SK-N-SH treated with all-trans-retinoic acid at 6 μM for 48 hours (cell line): Measurements from ENCODE around the gene PTP4A2.
"Not testable (repeated sequence)": the region's sequence is repeated elsewhere in the genome, so short reads cannot be mapped to it uniquely, and the experiment has no call there.

Experiments
- ATAC-seq: fragments of 200-7000 bp; cut with Tn5 transposase; 3 replicates; pipeline ENCODE4 v1.9.1; 2020; ENCODE audit warnings: mild to moderate bottlenecking, moderate library complexity
- ARNTL ChIP-seq: fragments of 450-650 bp; formaldehyde crosslinking; IDR thresholded peaks from 2 replicates; pipeline ENCODE4 v1.5.0; 2020; ENCODE audit warnings: low read depth, mild to moderate bottlenecking, moderate library complexity, borderline replicate concordance
- BACH2 ChIP-seq: fragments of 250-450 bp; sonication (Bioruptor Pico); IDR thresholded peaks from 2 replicates; pipeline ENCODE4 v1.9.0; 2021; ENCODE audit warnings: mild to moderate bottlenecking, borderline replicate concordance
- CREB5 ChIP-seq: fragments of 250-450 bp; sonication (Bioruptor Pico); IDR thresholded peaks from 2 replicates; pipeline ENCODE4 v1.5.1; 2020; ENCODE audit warnings: low read depth, mild to moderate bottlenecking, moderate library complexity
- CSDC2 ChIP-seq: fragments of 250-450 bp; sonication (Bioruptor Pico); IDR thresholded peaks from 2 replicates; pipeline ENCODE4 v1.5.0; 2020; ENCODE audit warnings: mild to moderate bottlenecking, moderate library complexity
- CSRNP3 ChIP-seq: fragments of 250-450 bp; sonication (Bioruptor Pico); IDR thresholded peaks from 2 replicates; pipeline ENCODE4 v1.5.1; 2021; ENCODE audit warnings: mild to moderate bottlenecking, moderate library complexity
- ESRRG ChIP-seq: fragments of 250-450 bp; sonication (Bioruptor Pico); IDR thresholded peaks from 2 replicates; pipeline ENCODE4 v1.6.1; 2021; ENCODE audit warnings: mild to moderate bottlenecking
- GLIS3 ChIP-seq: fragments of 250-450 bp; sonication (Bioruptor Pico); IDR thresholded peaks from 2 replicates; pipeline ENCODE4 v1.5.0; 2020; ENCODE audit warnings: mild to moderate bottlenecking, moderate library complexity
- ISL1 ChIP-seq: fragments of 250-450 bp; sonication (Bioruptor Pico); IDR thresholded peaks from 2 replicates; pipeline ENCODE4 v2.1.2; 2022; ENCODE audit warnings: mild to moderate bottlenecking, moderate library complexity
- OSR1 ChIP-seq: fragments of 250-450 bp; sonication (Bioruptor Pico); IDR thresholded peaks from 2 replicates; pipeline ENCODE4 v1.8.0; 2022; ENCODE audit warnings: moderate library complexity, mild to moderate bottlenecking, inconsistent platforms
- PATZ1 ChIP-seq: fragments of 250-450 bp; sonication (Bioruptor Pico); IDR thresholded peaks from 2 replicates; pipeline ENCODE4 v1.8.0; 2020; ENCODE audit warnings: mild to moderate bottlenecking, moderate library complexity, borderline replicate concordance
- POU6F1 ChIP-seq: fragments of 250-450 bp; sonication (Bioruptor Pico); IDR thresholded peaks from 2 replicates; pipeline ENCODE4 v1.8.0; 2021; ENCODE audit warnings: low read depth, mild to moderate bottlenecking, moderate library complexity, borderline replicate concordance
- PPARA ChIP-seq: fragments of 250-450 bp; sonication (Bioruptor Pico); IDR thresholded peaks from 2 replicates; pipeline ENCODE4 v1.5.0; 2020; ENCODE audit warnings: mild to moderate bottlenecking, borderline replicate concordance
- RARB ChIP-seq: fragments of 250-450 bp; sonication (Bioruptor Pico); IDR thresholded peaks from 2 replicates; pipeline ENCODE4 v1.8.0; 2021; ENCODE audit warnings: mild to moderate bottlenecking, moderate library complexity
- SNAI2 ChIP-seq: fragments of 250-450 bp; sonication (Bioruptor Pico); IDR thresholded peaks from 2 replicates; pipeline ENCODE4 v1.5.0; 2020; ENCODE audit warnings: mild to moderate bottlenecking, moderate library complexity
- TCF4 ChIP-seq: fragments of 250-450 bp; sonication (Bioruptor Pico); IDR thresholded peaks from 2 replicates; pipeline ENCODE4 v1.8.0; 2021; ENCODE audit warnings: mild to moderate bottlenecking, moderate library complexity, borderline replicate concordance
- TOX ChIP-seq: fragments of 250-450 bp; sonication (Bioruptor Pico); IDR thresholded peaks from 2 replicates; pipeline ENCODE4 v1.8.0; 2021; ENCODE audit warnings: mild to moderate bottlenecking, moderate library complexity, borderline replicate concordance
- TSHZ2 ChIP-seq: fragments of 250-450 bp; sonication (Bioruptor Pico); IDR thresholded peaks from 2 replicates; pipeline ENCODE4 v1.5.0; 2020; ENCODE audit warnings: mild to moderate bottlenecking, moderate library complexity
- ZC3H10 ChIP-seq: fragments of 250-450 bp; sonication (Bioruptor Pico); IDR thresholded peaks from 2 replicates; pipeline ENCODE4 v1.5.1; 2021; ENCODE audit warnings: mild to moderate bottlenecking, moderate library complexity
- ZFP3 ChIP-seq: fragments of 250-450 bp; sonication (Bioruptor Pico); IDR thresholded peaks from 2 replicates; pipeline ENCODE4 v1.5.0; 2020; ENCODE audit warnings: mild to moderate bottlenecking, moderate library complexity
- ZFP30 ChIP-seq: fragments of 450-650 bp; formaldehyde crosslinking; IDR thresholded peaks from 2 replicates; pipeline ENCODE4 v1.5.0; 2022; ENCODE audit warnings: mild to moderate bottlenecking, moderate library complexity
- ZNF565 ChIP-seq: fragments of 450-650 bp; formaldehyde crosslinking; conservative IDR thresholded peaks from 2 replicates; pipeline ENCODE4 v1.5.0; 2020; ENCODE audit warnings: low read depth, mild to moderate bottlenecking, moderate library complexity
- ZNF8 ChIP-seq: fragments of 450-650 bp; formaldehyde crosslinking; IDR thresholded peaks from 2 replicates; pipeline ENCODE4 v1.5.0; 2020; ENCODE audit warnings: mild to moderate bottlenecking, moderate library complexity

PTP4A2 gene

GRCh38 chr1:31926252-31926651, 11.9 kb downstream of the PTP4A2 start:
- TF ChIP-seq CREB5 (CRISPR knock-in tag) (no peak), ARNTL (CRISPR knock-in tag) (no peak), ESRRG (CRISPR knock-in tag) (no peak), ZFP3 (CRISPR knock-in tag) (no peak), ZFP30 (CRISPR knock-in tag) (no peak), GLIS3 (CRISPR knock-in tag) (no peak), PATZ1 (CRISPR knock-in tag) (no peak), TSHZ2 (CRISPR knock-in tag) (no peak), CSDC2 (CRISPR knock-in tag) (no peak), ZNF8 (CRISPR knock-in tag) (no peak), PPARA (CRISPR knock-in tag) (no peak), TCF4 (no peak), CSRNP3 (no peak), TOX (no peak), BACH2 (CRISPR knock-in tag) (no peak), POU6F1 (CRISPR knock-in tag) (no peak), ISL1 (CRISPR knock-in tag) (no peak), ZNF565 (CRISPR knock-in tag) (no peak), ZC3H10 (CRISPR knock-in tag) (no peak)
- ATAC-seq = no peak

- ATAC-seq = not testable (repeated sequence)
Observed at GRCh38 chr1:31925824-31926223, 12.3 kb downstream of the PTP4A2 start.

- TF ChIP-seq ZFP30 (CRISPR knock-in tag) (no peak), PPARA (CRISPR knock-in tag) (no peak), OSR1 (no peak)
- ATAC-seq = no peak
Observed at GRCh38 chr1:31924839-31925238, 13.3 kb downstream of the PTP4A2 start.

- ATAC-seq = no peak
- TF ChIP-seq CSRNP3 = no peak
- no peak for TF ChIP-seq TCF4
- TF ChIP-seq ISL1 (CRISPR knock-in tag) = no peak
- TF ChIP-seq RARB (CRISPR knock-in tag) = no peak
- TF ChIP-seq SNAI2 = no peak
- TF ChIP-seq TOX = no peak
- TF ChIP-seq ZC3H10 (CRISPR knock-in tag) = no peak
- TF ChIP-seq ZNF565 (CRISPR knock-in tag) = no peak
- no peak for TF ChIP-seq TSHZ2 (CRISPR knock-in tag)
- no peak for TF ChIP-seq CSDC2 (CRISPR knock-in tag)
- TF ChIP-seq OSR1 = no peak
- no peak for TF ChIP-seq ESRRG (CRISPR knock-in tag)
- TF ChIP-seq ARNTL (CRISPR knock-in tag) = no peak
- no peak for TF ChIP-seq ZFP3 (CRISPR knock-in tag)
Observed at GRCh38 chr1:31923901-31924535, 14.2 kb downstream of the PTP4A2 start.
